ENCODE measurements around the gene SMYD2. TPM values are rescaled to one million over a fixed set of nuclear protein-coding genes. Genes with fewer than 3 reads are reported as not detected.

The SMYD2 gene
- total and polyA plus RNA-seq, 2 donors from 2014 or later, result 28.9 to 42.9 TPM

DNA sequence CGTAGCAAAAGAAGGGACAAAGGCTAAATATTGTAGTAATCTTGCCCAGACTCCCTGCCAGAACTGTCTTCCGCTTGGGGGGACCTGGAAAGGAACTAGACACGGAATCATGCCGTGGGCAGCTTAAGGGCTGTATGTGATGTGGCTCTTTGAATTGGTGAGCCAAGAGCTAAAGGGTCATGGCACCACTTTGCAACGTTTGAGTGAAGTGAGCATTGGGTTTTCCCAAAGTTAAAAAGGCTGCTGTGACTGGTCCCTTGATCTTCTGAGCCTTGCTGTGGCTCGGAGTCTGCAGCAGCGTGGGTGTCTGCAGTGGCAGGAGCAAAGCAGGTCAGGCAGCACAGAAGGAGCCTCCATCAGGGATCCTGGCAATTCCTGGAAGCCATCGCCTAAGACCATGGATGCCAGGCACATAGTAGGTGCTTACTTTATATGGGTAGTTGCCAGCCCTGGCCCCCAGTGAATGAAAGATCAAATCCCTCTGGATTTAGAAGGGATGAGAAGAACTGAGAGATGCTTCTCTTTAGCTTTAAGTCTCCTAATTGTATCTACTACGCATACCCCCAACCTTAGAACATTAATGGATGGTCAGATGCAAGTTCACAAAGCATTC lies 1.8 kb downstream of the SMYD2 start:
- H3K4me1 ChIP-seq (ENCODE audit: control insufficient read depth in 2 of 3, insufficient read depth in 2 of 3, low read depth in 1 of 3, low read length in 3 of 3), result peaks cover 0 to 4% (median 3%) of the 10 kb centered on the region in 3 donors
- TF ChIP-seq, protein P1, sequence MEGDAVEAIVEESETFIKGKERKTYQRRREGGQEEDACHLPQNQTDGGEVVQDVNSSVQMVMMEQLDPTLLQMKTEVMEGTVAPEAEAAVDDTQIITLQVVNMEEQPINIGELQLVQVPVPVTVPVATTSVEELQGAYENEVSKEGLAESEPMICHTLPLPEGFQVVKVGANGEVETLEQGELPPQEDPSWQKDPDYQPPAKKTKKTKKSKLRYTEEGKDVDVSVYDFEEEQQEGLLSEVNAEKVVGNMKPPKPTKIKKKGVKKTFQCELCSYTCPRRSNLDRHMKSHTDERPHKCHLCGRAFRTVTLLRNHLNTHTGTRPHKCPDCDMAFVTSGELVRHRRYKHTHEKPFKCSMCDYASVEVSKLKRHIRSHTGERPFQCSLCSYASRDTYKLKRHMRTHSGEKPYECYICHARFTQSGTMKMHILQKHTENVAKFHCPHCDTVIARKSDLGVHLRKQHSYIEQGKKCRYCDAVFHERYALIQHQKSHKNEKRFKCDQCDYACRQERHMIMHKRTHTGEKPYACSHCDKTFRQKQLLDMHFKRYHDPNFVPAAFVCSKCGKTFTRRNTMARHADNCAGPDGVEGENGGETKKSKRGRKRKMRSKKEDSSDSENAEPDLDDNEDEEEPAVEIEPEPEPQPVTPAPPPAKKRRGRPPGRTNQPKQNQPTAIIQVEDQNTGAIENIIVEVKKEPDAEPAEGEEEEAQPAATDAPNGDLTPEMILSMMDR (IDR thresholded peaks at IDR 0.05; ENCODE audit: borderline replicate concordance, extremely low read depth, insufficient read depth), result no peak
- H3K36me3 ChIP-seq (ENCODE audit: control insufficient read depth in 2 of 3, insufficient read depth in 3 of 3, low read length in 3 of 3), result no peaks in the 10 kb centered on the region

DNA sequence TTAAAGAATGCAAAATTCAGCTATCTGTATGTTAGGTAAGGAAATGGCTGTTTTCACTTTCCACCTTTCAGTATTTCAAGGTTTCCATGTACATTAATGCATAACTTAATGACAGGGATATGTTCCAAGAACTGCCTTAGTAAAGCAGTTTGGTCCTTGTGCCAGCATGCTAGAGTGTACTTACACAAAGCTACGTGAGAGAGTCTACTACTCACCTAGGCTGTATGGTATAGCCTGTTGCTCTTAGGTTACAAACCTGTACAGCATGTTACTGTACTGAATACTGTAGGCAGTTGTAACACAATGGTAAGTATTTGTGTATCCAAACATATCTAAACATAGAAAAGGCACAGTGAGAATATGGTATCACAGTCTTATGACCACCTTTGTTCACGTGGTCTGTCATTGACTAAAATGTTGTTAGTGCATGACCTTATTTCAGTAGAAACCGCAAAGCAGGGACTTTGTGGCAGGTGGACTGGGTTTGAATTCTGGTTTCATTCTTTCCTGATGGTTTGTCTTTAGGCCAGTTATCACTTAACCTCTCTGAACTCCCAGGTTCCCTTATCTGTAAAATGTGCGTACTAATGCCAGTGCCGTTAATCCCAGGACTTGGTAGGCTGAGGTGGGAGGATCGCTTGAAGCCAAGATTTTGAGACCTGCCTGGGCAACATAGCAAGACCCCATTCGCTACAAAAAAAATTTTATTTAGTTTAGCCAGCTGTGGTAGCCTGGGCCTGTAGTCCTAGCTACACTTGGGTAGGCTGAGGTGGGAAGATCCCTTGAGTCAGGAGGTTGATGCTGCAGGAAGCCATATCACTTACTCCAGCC lies 4.9 kb downstream of the SMYD2 start:
- H3K9ac ChIP-seq (ENCODE audit: low read length in 3 of 3), result no peak overlapping the region
- TF ChIP-seq, protein P1 (IDR thresholded peaks at IDR 0.05; ENCODE audit: borderline replicate concordance, extremely low read depth, insufficient read depth), result no peak
- FAIRE-seq, result no peak

More for the DNA sequence above, 1.8 kb downstream of the SMYD2 start:
- Histone ChIP-seq H3K9me3 (ENCODE audit: control insufficient read depth in 2 of 3, insufficient read depth in 1 of 3, low read length in 3 of 3) (no peaks in the 10 kb centered on the region), H3K27ac (ENCODE audit: low read depth in 2 of 2, low read length in 2 of 2) (no peak overlapping the region), H3K9ac (ENCODE audit: low read length in 3 of 3) (no peak overlapping the region), H3K4me3 (ENCODE audit: low read length in 3 of 3) (no peak overlapping the region), H3K27me3 (ENCODE audit: control insufficient read depth, insufficient read depth, low read length) (no peaks in the 10 kb centered on the region)
- FAIRE-seq (no peak), DNase-seq (no peak)
- intact Hi-C loops (cut with DNase I), result no loop called here

DNA sequence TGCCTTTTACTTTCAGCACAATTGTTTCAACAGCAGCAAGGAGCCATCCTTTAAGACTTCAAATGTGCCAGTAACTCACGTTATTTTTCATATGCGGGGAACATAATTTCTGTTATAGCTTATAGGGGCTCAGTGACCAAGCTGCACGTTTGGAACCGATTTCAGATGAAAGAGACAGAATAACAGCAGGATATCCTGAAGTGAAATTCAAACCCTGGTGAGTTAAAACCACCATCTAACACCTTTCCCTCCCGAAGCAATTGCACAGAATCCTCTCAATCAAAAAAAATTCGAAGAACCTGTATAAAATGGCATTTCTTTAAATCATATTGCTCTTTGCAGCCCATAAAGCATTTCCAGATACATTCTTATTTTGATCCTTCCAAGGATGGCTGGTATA lies 6.9 kb downstream of the SMYD2 start:
- DNase-seq, result no peak
- H3K9me3 ChIP-seq (ENCODE audit: control insufficient read depth in 2 of 3, insufficient read depth in 1 of 3, low read length in 3 of 3), result no peaks in the 10 kb centered on the region
- H3K27ac ChIP-seq (ENCODE audit: low read depth in 2 of 2, low read length in 2 of 2), result no peak overlapping the region
- no peaks in the 10 kb centered on the region for H3K4me1 ChIP-seq (ENCODE audit: control insufficient read depth in 2 of 3, insufficient read depth in 2 of 3, low read depth in 1 of 3, low read length in 3 of 3)
- H3K36me3 ChIP-seq (ENCODE audit: control insufficient read depth in 2 of 3, insufficient read depth in 3 of 3, low read length in 3 of 3), result no peaks in the 10 kb centered on the region
- FAIRE-seq, result no peak
- TF ChIP-seq, protein P1 (IDR thresholded peaks at IDR 0.05; ENCODE audit: borderline replicate concordance, extremely low read depth, insufficient read depth), result no peak
- intact Hi-C loops (cut with DNase I), result no loop called here
- no peaks in the 10 kb centered on the region for H3K27me3 ChIP-seq (ENCODE audit: control insufficient read depth, insufficient read depth, low read length)
- no peak overlapping the region for H3K4me3 ChIP-seq (ENCODE audit: low read length in 3 of 3)
- no peak overlapping the region for H3K9ac ChIP-seq (ENCODE audit: low read length in 3 of 3)

More for the DNA sequence above, 4.9 kb downstream of the SMYD2 start:
- no peak overlapping the region for H3K27ac ChIP-seq (ENCODE audit: low read depth in 2 of 2, low read length in 2 of 2)
- H3K4me1 ChIP-seq (ENCODE audit: control insufficient read depth in 2 of 3, insufficient read depth in 2 of 3, low read depth in 1 of 3, low read length in 3 of 3), result peaks cover 0 to 3% (median 0%) of the 10 kb centered on the region in 3 donors
- H3K36me3 ChIP-seq (ENCODE audit: control insufficient read depth in 2 of 3, insufficient read depth in 3 of 3, low read length in 3 of 3), result no peaks in the 10 kb centered on the region
- H3K27me3 ChIP-seq (ENCODE audit: control insufficient read depth, insufficient read depth, low read length), result no peaks in the 10 kb centered on the region
- DNase-seq, result no peak
- intact Hi-C loops (cut with DNase I), result no loop called here
- no peak overlapping the region for H3K4me3 ChIP-seq (ENCODE audit: low read length in 3 of 3)
- H3K9me3 ChIP-seq (ENCODE audit: control insufficient read depth in 2 of 3, insufficient read depth in 1 of 3, low read length in 3 of 3), result no peaks in the 10 kb centered on the region

Measured in kidney (tissue), 14 donors.